Left cardiac atrium (tissue), 4 donors: ENCODE results near the gene TPPP. TPM values are rescaled to one million over a fixed set of nuclear protein-coding genes. Genes with fewer than 3 reads are reported as not detected.
"Not testable (repeated sequence)": the region's sequence is repeated elsewhere in the genome, so short reads cannot be mapped to it uniquely, and the experiment has no call there.

Experiments used
- ATAC-seq, 2 donors: fragments of 200-7000 bp; cut with Tn5 transposase; one replicate each; pipeline ENCODE4 v1.9.1; 2020; ENCODE audit warnings: mild to moderate bottlenecking in 2 of 2, moderate library complexity in 2 of 2
- DNase-seq: peaks from one replicate; pipeline ENCODE4 v3.0.0-alpha.2; 2020
- intact Hi-C, 2 donors: fragments of 100-400 bp; cut with DNase I; formaldehyde crosslinking; loops; one replicate each; pipeline versions ENCODE4 v1.14.1 to v1.15.1; 2022 to 2023
- total RNA-seq, 2 donors: library from RNA; stranded (reverse); fragmentation: NEBNext Ultra II Directional; extraction: Animal tissue kit (Norgen Biotek cat#: 25700); gene quantifications; one replicate each; pipeline ENCODE4 v1.2.1, GENCODE V29; 2021
- donor health status: DM: no; HTN: yes; CAD: no.
- donor health status: DM: no; HTN: yes; CAD: no; lungs with severe emphysema.
- donor health status: DM: yes; HTN: yes; CAD: no.
- donor health status: Dilated cardiomyopathy.

Gene TPPP
- total RNA-seq, 2 donors from 2014 or later, result 15.5 to 25.0 TPM

DNA sequence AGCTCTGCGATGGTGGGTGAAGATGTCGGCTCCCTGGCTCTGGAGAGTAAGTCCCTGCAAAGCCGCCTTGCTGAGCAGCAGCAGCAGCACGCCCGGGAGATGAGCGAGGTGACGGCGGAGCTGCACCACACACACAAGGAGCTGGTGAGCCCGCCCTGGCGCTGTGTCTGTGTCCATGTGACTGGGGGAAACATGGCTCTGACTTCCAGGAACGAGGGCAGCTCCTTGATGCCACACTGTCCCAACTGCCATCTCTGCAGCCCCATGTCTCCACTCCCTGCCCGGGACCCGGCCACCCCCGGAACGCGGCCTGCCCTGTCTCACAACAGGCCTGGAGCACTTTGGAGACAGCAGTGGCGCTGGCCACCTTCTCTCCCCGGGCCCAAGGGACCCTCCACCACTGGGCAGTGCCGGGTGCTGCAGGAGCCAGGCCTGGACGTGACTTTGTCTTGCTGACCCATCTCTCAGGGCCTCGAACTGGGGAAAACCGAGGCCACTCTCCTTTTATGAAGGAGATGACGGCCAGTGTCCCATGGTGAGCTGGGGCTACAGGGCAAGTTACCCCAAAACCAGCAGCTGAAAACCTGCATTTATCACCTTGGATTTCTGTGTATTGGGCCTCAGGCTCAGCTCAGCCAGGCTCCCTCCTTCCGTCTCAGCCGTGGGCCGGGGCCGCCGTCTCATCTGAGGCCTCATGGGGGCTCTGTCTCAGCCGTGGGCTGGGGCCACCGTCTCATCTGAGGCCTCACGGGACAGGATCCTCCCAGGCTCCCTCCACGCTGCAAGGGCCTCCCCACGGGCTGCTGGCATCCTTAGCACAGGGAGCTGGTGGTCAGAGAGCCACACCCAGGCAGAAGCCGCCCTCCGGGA, 52.5 kb downstream of the TPPP start:
- DNase-seq, result no peak
- intact Hi-C loops, result no loop called here
- no peak for ATAC-seq

DNA sequence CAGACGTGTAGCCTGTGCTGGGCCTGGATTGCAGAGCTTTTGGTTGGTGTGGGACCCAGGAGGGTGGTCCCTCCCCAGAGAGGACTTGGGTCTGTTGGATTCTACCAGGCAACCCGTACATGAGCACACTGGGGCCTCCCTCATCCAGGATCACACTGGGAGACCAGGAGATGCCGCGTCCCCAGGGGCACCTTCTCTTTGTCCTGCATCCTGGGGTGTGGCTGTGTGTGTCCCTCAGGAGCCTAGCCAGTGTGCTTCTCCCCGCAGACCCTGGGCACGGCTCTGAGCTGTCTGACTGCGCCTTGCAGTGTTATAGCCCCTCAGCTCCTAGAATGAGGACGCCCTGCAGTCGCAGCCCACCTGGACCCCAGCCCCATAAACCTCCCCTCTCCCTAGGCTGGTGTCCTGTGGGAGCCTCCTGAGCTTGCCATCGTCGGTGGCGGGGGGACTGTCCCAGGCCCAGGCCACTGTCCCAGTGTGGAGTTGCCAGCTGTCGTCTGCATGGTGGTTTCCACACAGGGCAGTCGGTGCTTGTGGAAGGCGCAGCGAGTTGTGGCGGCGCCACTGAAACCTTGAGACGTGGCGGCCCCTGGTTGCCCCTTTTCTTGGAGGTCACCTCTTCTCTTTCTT, 53.5 kb downstream of the TPPP start:
- no peak for ATAC-seq
- intact Hi-C loops, result no loop called here
- no peak for DNase-seq

DNA sequence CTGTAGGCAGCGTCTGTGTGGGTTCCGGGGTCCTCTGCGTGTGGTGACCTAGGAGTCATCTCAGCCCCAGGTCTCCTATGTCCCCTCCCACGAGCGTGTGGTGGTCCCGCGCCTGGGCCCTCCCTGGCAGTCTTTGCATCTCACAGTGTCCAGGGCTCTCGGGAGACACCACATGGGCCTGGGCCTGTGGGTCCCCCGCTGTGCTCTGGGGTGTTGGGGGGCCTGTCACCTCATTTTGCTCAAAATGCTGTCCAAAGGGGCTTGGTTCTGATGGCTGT, 54.0 kb downstream of the TPPP start:
- intact Hi-C loops, result no loop called here
- DNase-seq, result no peak
- ATAC-seq, result no peak

DNA sequence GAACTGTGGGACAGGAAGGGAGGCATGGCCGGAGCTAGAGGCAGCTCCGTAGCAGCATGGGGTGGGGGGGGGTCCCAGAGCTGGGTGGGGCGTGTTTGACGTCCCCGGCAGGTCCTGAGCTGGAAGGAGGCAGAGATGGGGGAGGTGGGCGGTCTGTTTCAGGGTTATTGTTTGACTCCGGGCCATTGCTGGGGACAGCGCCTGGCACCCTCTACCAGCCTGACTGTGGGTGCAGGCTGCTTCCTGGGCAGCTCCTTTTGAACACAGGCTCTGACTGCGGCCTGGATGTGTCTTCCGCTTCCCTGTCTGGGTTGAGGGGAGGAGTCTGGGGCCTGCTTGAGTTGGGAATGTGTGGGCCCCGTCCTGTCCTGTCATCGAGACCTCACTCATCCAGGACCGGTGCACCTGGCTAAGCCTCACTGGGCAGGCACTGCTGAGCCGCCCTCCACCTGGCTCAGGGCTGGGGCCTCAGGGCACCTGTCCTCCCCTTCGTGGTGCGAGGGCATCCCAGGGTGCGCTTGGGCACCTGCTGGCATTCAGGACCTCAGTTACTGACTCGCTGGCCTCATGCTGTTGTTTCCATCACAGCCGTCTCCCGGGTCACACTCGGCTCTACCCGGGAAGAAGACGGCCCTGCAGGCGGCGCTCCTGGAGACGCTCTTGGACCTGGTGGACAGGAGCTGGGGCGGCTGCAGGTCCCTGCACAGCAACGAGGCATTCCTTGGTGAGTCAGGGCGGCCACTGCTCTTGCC, 54.5 kb downstream of the TPPP start:
- ATAC-seq, result no peak

DNA sequence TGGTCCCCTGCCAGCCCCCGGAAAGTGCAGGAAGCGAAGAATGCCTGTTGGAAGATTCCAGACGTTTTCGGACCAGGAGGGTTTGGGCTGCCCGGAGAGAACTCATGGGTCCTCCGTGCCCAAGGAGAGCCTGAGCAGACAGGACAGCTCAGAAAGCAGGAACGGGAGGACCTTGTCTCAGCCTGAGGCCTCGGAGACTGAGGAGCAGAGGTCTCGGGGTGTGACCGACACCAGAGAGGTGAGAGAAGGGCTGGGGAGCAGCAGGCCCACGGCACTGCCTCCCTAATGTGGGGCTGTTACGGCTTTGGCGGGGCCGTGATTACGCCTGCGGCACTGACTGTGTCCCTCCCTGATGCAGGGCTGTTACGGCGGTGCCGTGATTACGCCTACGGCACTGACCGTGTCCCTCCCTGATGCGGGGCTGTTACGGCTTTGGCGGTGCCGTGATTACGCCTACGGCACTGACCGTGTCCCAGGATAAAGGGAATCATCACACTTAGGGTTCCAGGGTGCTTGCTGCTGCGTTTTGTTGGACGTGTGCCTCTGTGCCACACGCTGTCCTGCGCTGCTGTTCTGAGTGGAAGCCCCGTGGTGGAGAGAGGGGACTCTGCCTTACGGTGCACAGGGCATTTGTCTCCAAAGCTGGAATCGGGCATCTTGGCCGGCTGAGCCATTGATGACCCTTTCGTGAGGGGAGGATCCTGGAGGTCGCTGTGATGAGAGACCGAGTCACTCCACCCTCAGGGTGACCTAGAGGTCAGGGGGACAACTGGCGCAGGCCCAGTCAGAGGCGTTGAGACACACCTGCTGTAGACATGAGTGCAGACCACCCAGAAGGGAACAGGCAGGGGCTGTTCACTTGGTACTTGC, 55.3 kb downstream of the TPPP start:
- intact Hi-C loops, result no loop called here
- ATAC-seq, result no peak
- DNase-seq, result no peak

More for the DNA sequence above, 54.5 kb downstream of the TPPP start:
- intact Hi-C loops, result no loop called here
- DNase-seq, result no peak

DNA sequence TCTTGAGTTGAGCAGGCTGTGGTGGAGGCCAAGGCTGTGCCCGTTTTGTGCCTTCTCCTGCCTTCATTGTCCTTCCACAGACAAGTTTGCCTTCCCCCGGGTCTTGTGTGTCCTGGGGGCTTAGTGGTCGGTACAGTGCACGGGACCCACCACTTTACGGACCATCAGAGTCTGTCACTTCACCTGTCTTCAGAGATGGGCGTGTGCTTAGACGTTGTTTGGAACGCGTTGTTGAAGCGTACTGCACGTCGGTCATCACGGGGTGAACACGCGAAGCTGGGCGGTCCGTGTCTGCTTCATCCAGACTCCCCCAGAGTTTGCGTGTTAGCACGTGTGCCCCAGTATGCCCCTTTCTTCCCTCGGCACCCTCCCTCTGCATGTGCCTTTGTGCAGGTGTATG, 56.2 kb downstream of the TPPP start:
- no peak for DNase-seq
- intact Hi-C loops, result no loop called here
- no peak for ATAC-seq

DNA sequence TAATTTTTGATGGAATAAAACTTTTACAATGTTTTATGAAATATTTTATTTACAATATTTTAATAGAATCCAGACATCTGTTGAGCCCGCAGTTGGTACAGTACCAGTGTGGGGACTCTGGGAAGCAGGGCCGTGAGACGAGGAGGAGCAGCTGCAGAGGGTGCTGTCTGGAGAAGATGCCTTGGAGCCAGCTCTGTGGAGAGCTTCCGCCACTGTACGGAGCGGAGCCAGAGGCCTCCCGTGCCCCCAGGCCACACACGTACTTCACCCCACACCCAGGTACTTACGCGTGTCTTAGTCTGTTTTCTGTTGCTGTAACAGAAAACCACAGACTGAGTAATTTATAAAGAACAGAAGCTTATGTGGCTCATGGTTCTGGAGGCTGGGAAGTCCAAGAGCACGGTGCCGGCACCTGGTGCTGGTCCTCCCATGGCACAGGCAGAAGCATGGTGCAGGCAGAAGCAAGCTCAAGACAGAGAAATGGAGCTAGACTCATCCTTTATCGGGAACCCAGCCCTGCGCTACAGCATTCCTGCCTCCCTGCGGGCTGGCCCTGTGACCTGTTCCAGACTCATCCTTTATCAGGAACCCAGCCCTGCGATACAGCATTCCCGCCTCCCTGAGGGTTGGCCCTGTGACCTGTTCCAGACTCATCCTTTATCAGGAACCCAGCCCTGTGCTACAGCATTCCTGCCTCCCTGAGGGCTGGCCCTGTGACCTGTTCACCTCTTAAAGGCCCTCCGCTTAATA, 57.7 kb downstream of the TPPP start:
- DNase-seq (no peak), ATAC-seq (no peak)
- intact Hi-C loops, result no loop called here

DNA sequence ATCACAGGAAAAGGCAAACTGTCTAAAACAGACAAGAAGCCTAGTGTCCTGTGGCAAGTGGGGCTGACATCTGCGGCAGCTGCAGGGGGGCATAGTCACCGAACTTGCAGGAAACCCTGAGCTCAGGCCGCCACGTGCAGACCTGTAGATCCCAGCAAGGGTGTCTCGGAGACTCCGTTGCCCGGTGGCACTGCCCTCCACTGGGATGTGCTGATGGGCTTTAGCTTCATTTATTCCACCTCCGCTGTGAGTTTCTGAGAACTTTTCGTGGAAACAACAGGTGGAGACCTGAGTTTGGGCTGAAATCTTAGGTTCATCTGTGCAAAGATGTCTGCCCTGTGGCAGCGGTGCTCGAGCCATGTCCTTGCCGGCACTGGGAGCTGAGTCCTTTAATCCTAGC, 59.0 kb downstream of the TPPP start:
- intact Hi-C loops, result no loop called here
- DNase-seq, result no peak
- no peak for ATAC-seq

DNA sequence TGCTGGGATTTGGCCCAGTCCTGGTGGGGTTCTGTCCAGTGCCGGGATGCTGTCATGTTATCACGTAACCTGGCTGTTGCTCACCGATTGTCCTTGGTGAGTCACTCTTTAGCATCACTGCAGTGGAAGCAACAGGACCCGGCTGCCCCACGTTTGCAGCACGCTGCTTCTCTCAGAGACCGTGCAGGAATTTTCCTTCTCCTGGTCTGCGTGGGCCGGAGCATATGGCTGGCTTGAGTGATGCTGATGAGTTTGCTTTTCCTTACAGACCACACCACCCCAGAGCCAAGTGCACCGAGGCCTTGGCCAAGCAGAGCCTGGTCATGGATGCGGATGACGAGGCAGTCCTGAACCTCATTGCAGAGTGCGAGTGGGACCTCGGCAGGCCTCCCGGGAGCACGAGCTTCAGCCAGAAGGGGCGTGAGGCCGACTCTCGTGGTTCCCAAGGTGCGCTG, 59.6 kb downstream of the TPPP start:
- intact Hi-C loops, result no loop called here
- DNase-seq (no peak), ATAC-seq (no peak)

DNA sequence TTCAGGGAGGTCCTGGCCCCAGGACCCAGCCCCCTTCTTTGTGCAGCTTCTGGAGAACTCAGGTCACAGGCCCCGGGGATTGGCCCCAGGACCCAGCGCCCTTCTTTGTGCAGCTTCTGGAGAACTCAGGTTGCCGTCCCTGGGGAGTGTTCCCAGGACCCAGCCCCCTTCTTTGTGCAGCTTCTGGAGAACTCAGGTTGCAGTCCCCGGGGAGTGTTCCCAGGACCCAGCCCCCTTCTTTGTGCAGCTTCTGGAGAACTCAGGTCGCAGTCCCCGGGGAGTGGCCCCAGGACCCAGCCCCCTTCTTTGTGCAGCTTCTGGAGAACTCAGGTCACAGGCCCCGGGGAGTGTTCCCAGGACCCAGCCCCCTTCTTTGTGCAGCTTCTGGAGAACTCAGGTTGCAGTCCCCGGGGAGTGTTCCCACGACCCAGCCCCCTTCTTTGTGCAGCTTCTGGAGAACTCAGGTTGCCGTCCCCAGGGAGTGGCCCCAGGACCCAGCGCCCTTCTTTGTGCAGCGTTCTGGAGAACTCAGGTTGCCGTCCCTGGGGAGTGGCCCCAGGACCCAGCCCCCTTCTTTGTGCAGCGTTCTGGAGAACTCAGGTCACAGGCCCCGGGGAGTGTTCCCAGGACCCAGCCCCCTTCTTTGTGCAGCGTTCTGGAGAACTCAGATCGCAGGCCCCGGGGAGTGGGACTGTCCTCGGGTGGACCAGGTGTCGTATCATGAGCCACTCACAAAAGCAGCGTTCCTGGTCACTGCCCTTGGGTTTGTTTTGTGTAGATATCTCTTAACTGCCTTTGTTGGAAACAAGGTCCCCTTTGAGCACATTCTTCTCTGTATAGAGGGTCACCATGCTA, 64.6 kb downstream of the TPPP start:
- DNase-seq, ATAC-seq, intact Hi-C loops: not testable (repeated sequence)

DNA sequence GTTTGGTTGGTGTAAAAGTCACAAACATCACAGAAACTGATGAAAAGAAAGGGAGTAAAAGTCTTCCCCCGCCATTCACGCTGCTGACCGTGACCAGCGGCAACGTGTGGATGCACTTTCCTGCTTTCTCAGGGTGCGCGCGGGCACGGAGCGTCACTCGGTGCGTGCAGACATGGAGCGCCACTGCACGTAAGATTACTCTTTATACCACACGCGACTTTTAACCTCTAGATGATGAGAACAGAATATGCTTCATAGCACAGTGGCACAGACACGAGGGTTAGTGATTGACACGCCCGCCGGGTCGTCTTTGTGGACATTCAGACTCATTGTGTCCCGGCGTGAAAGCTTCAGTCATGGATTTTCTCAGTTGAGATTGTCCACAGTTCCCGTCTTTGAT, 65.3 kb downstream of the TPPP start:
- DNase-seq (no peak), ATAC-seq (no peak)
- intact Hi-C loops, result no loop called here

DNA sequence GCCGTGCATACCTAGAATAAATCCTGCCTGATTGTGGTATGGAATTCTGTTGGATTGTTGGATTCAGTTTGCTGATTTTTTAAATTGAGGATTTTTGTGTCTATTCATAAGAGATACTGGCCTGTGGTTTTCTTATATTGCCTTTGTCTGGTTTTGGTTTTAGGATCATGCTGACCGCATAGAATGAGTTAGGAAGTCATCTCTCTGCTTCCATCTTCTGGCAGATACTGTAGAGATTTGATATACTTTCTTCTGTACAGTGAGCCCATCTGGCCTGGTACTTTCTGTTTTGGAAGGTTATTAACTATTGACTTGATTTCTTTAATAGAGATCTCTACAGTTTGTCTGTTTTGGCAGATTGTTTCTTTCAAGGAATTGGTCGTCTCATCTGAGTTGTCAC, 66.3 kb downstream of the TPPP start:
- ATAC-seq, result no peak
- no peak for DNase-seq
- intact Hi-C loops, result no loop called here

DNA sequence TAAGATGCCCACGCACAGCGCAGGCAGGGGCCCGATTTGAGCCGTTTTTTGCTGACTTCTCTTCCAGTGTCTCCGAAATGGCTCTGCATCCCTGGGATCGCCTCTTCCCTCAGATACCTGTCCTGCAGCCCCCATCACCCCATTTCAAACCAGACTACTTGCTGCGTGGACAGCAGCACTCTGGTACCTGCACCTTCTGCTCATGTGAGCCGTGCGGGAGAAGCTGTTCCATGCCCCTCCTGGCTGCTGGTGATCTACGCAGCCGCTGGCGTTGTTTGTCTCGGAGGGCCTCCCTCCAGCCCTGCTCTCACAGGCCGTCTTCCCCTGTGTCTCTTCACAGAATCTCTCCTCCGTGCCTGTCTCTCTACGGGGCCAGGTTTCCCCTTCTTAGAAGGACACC, 67.6 kb downstream of the TPPP start:
- no peak for ATAC-seq
- no peak for DNase-seq
- intact Hi-C loops, result no loop called here

DNA sequence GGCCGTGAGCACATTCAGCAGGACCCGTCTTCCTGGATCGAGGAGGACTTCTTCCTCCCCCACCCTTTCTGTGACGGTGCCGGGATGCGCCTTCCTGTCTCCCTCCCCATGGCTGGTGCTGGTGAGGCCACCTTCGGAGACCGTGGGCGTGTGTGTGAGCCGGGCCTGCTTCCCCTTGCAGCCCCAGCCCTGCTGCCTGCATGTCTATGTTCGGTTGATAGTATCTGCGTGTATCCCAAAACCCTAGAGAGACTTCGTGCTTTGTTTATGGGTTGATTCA, 68.3 kb downstream of the TPPP start:
- intact Hi-C loops, result no loop called here
- ATAC-seq (no peak), DNase-seq (no peak)

DNA sequence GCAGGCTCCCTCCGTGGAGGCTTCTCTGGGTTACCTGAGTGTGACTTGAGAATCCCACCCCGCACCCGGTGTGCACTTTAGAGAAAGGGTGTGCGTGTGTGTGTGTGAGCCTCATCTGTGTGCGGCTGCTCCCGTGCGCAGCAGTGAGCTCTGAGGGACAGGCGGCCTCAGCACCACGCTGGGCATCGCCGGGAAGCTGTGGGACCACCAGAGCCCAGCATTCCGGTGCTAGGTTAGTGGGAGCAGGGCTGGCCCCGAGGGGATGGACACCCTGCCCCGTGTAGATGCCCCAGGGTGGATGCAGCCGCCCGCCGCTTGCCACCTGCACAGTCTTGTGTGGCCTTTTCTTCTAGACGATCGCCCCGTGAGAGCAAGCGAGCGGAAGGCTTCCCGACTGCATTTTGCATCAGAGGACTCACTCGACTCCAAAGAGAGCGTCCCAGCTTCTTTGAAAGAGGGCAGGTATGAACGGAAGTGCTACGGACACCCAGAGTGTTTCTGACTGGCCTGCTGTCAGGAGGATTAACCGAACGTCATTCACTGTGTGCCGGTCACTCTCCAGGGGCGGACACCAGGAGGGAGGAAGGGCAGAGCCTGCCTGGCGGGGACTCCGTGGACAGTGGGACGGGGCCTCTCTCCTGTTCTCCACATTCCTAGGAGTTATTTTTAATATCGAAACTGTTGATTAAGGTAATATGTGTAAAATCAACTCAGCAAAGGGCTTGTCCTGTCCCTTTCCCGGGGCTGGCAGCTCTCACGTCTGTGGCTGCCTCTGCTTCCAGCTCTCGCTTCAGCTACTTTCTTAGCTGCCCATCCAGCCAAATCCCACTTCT, 68.8 kb downstream of the TPPP start:
- intact Hi-C loops, result no loop called here
- ATAC-seq (no peak), DNase-seq (no peak)

DNA sequence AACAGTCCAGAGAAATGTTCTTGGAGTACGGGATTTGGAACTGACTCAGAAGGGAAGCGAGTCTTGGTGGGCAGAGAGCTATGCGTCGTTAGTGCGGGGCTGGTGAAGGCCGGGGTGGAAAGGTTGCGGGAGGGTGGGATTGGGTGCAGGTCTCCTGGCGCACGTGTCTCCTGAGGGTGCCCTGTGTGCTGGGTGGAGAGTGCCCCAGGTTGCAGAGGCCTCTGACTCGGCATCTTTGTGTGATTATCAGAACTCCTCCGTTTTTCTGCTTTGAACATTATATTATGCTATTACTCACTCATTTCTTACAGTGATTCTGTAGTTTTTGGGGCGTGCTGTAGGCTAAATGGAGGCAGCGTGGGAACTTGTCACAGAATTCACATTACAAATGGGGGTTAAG, 69.6 kb downstream of the TPPP start:
- no peak for DNase-seq
- intact Hi-C loops, result no loop called here
- no peak for ATAC-seq

DNA sequence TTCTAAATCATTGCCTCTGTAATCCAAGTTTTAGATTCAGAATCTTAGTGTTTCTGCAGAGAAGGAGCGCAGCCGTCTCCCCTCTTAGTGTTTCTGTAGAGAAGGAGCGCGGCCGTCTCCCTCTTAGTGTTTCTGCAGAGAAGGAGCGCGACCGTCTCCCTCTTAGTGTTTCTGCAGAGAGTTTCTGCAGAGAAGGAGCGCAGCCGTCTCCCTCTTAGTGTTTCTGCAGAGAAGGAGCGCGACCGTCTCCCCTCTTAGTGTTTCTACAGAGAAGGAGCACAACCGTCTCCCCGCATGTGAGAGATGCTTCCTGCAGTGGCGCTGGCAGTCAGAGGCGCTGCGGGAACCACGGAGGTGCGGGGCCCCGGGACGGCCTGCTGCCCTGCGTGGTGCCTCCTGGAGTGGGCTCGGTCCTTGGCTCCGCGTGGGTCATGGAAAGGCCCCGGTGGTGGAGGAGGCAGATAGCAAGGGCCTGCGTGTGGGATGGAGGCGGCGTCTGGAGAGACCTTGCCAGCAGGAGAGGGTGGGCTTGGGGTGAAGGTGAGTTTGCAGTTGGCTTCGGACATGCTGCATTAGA, 70.1 kb downstream of the TPPP start:
- intact Hi-C loops, result no loop called here
- no peak for ATAC-seq
- DNase-seq, result no peak
